Peyer's patch (tissue), 4 donors: ENCODE data around the gene PAN3. TPM values are rescaled to one million over a fixed set of nuclear protein-coding genes. Genes with fewer than 3 reads are reported as not detected.

ENCODE experiments used
- DNase-seq, 3 donors: peaks; one replicate each; pipeline ENCODE4 v3.0.0-alpha.2; 2017 to 2019
- H3K27ac ChIP-seq, 4 donors: fragments of 200-600 bp; sonication (generic); one replicate each; pipeline ENCODE4 v1.5.1; 2016 to 2019
- H3K27me3 ChIP-seq, 2 donors: fragments of 200-600 bp; sonication (generic); one replicate each; pipeline ENCODE4 v1.5.1; 2019
- H3K36me3 ChIP-seq, 3 donors: fragments of 200-600 bp; sonication (generic); one replicate each; pipeline ENCODE4 v1.5.1; 2016 to 2019
- H3K4me1 ChIP-seq, 4 donors: fragments of 200-600 bp; sonication (generic); one replicate each; pipeline ENCODE4 v1.5.1; 2016 to 2019
- H3K4me3 ChIP-seq, 4 donors: fragments of 200-600 bp; sonication (generic); 1 replicate in 3 of 4; 2 replicates in 1 of 4; pipeline ENCODE4 v1.5.1; 2016 to 2019; ENCODE audit warnings: mild to moderate bottlenecking in 1 of 4
- H3K9me3 ChIP-seq, 4 donors: fragments of 200-600 bp; sonication (generic); one replicate each; pipeline ENCODE4 v1.5.1; 2016 to 2019; ENCODE audit warnings: mild to moderate bottlenecking in 1 of 4
- CTCF ChIP-seq, 6 experiments: fragments of 450-650 bp in 4 of 6; fragments of 200-600 bp in 2 of 6; sonication (generic) in 1 of 6; IDR thresholded peaks; one replicate each; pipeline ENCODE4 v1.5.1; 2017 to 2019; ENCODE audit warnings: antibody characterized with exemption in 6 of 6, mild to moderate bottlenecking in 3 of 6, moderate library complexity in 1 of 6
- POLR2A ChIP-seq, 2 donors: fragments of 450-650 bp; IDR thresholded peaks; one replicate each; pipeline ENCODE4 v1.5.1; 2017; ENCODE audit warnings: antibody characterized with exemption in 2 of 2, mild to moderate bottlenecking in 2 of 2, moderate library complexity in 2 of 2
- total RNA-seq, 4 donors: library from RNA; depleted of rRNA; stranded (reverse); fragments of >200 nt; gene quantifications; one replicate each; pipeline ENCODE4 v1.1.0, GENCODE V29; 2016

PAN3 gene
- total RNA-seq, 4 donors from 2014 or later, result 30.6 to 67.7 (median 48.5) TPM

- H3K27ac ChIP-seq, result no peak overlapping the region
- H3K36me3 ChIP-seq, result no peaks in the 10 kb centered on the region
- no peaks in the 10 kb centered on the region for H3K27me3 ChIP-seq
- H3K9me3 ChIP-seq, result no peaks in the 10 kb centered on the region
- no peak overlapping the region for H3K4me3 ChIP-seq
- H3K4me1 ChIP-seq, result no peaks in the 10 kb centered on the region
- DNase-seq, result no peak
- TF ChIP-seq CTCF (IDR thresholded peaks at IDR 0.05) (no peak), POLR2A (IDR thresholded peaks at IDR 0.05) (no peak)
Measured at GRCh38 chr13:28327373-28328270, 189.3 kb downstream of the PAN3 start.

- Histone ChIP-seq H3K27ac (no peak overlapping the region), H3K27me3 (no peaks in the 10 kb centered on the region), H3K9me3 (no peaks in the 10 kb centered on the region), H3K4me1 (no peaks in the 10 kb centered on the region), H3K4me3 (no peak overlapping the region), H3K36me3 (no peaks in the 10 kb centered on the region)
- TF ChIP-seq CTCF (IDR thresholded peaks at IDR 0.05) (no peak), POLR2A (IDR thresholded peaks at IDR 0.05) (no peak)
- no peak for DNase-seq
Measured at GRCh38 chr13:28328271-28328607, 189.9 kb downstream of the PAN3 start.

GRCh38 chr13:28329395-28330158 is 191.2 kb downstream of the PAN3 start:
- H3K9me3 ChIP-seq, result no peaks in the 10 kb centered on the region
- no peak overlapping the region for H3K27ac ChIP-seq
- DNase-seq, result no peak
- no peak overlapping the region for H3K4me3 ChIP-seq
- H3K27me3 ChIP-seq, result no peaks in the 10 kb centered on the region
- no peaks in the 10 kb centered on the region for H3K36me3 ChIP-seq
- TF ChIP-seq CTCF (IDR thresholded peaks at IDR 0.05), result no peak
- no peak for TF ChIP-seq POLR2A (IDR thresholded peaks at IDR 0.05)
- no peaks in the 10 kb centered on the region for H3K4me1 ChIP-seq

- no peak for TF ChIP-seq CTCF (IDR thresholded peaks at IDR 0.05)
- no peak for TF ChIP-seq POLR2A (IDR thresholded peaks at IDR 0.05)
- H3K4me3 ChIP-seq, result no peak overlapping the region
- H3K4me1 ChIP-seq, result no peaks in the 10 kb centered on the region
- no peak overlapping the region for H3K27ac ChIP-seq
- no peak for DNase-seq
- no peaks in the 10 kb centered on the region for H3K27me3 ChIP-seq
- H3K9me3 ChIP-seq, result no peaks in the 10 kb centered on the region
- H3K36me3 ChIP-seq, result no peaks in the 10 kb centered on the region
Measured at GRCh38 chr13:28333204-28333881, 195.0 kb downstream of the PAN3 start.

- Histone ChIP-seq H3K36me3 (no peaks in the 10 kb centered on the region), H3K4me1 (no peaks in the 10 kb centered on the region), H3K27ac (no peak overlapping the region), H3K4me3 (no peak overlapping the region), H3K27me3 (no peaks in the 10 kb centered on the region), H3K9me3 (no peaks in the 10 kb centered on the region)
- no peak for DNase-seq
- TF ChIP-seq CTCF (IDR thresholded peaks at IDR 0.05), result no peak
- no peak for TF ChIP-seq POLR2A (IDR thresholded peaks at IDR 0.05)
Measured at GRCh38 chr13:28336193-28336657, 197.9 kb downstream of the PAN3 start.
